Stomach smooth muscle (tissue), 2 donors: Measurements from ENCODE around the gene TTC24.

ENCODE experiments used
- H3K27ac ChIP-seq: one replicate; pipeline ENCODE4 v1.7.0; 2013; ENCODE audit warnings: mild to moderate bottlenecking, low read length, inconsistent platforms
- H3K27me3 ChIP-seq, 2 donors: one replicate each; pipeline ENCODE4 v1.7.0; 2013; ENCODE audit warnings: low read length in 2 of 2; ENCODE audit not compliant: insufficient read depth in 2 of 2, control insufficient read depth in 1 of 2
- H3K36me3 ChIP-seq, 2 donors: one replicate each; pipeline ENCODE4 v1.7.0; 2013; ENCODE audit warnings: low read length in 2 of 2; ENCODE audit not compliant: control insufficient read depth in 2 of 2, insufficient read depth in 2 of 2
- H3K4me1 ChIP-seq: one replicate; pipeline ENCODE4 v1.7.0; 2013; ENCODE audit warnings: low read length; ENCODE audit not compliant: control insufficient read depth, insufficient read depth
- H3K4me3 ChIP-seq, 2 donors: one replicate each; pipeline ENCODE4 v1.7.0; 2013; ENCODE audit warnings: low read length in 2 of 2
- H3K9ac ChIP-seq, 2 donors: one replicate each; pipeline ENCODE4 v1.7.0; 2013; ENCODE audit warnings: low read length in 2 of 2, mild to moderate bottlenecking in 1 of 2
- H3K9me3 ChIP-seq, 2 donors: one replicate each; pipeline ENCODE4 v1.7.0; 2013; ENCODE audit warnings: low read length in 2 of 2; ENCODE audit not compliant: control insufficient read depth in 2 of 2
- donor health status: healthy.
- donor health status: Pancreatic carcinoma.

The TTC24 gene

DNA sequence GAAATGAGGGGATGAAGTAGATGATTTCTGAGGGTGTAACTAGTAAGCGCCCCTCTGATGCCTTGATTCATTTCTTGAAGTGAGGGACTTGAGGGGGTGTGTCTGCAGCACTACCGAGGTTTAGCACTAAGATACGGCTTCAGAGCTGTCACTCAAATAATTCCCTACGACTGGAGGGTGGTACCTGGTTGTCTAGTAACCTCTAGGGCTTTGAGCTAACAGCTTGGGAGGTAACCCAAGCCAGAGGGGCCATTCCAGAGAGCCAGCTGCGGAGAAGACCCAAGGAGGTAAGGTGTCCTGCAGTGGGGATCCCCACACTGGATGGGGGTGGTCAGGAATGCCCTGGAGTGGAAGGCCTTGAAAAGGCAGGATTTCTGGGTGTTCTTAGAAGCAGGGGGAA, at the start of gene TTC24:
Gene TTC24, plus strand, starts transcription at position 252 of the 400 bp plus-strand sequence. CDS start 1,642 bp downstream, outside the sequence.
- H3K27me3 ChIP-seq, result no peaks in the 10 kb centered on the region
- H3K9ac ChIP-seq, result no peak within 1 kb of the TSS
- H3K36me3 ChIP-seq, result no peaks in the 10 kb centered on the region
- peaks cover 3% of the 10 kb centered on the region for H3K4me1 ChIP-seq
- no peak within 1 kb of the TSS for H3K27ac ChIP-seq
- H3K9me3 ChIP-seq, result no peaks in the 10 kb centered on the region
- no peak within 1 kb of the TSS for H3K4me3 ChIP-seq

DNA sequence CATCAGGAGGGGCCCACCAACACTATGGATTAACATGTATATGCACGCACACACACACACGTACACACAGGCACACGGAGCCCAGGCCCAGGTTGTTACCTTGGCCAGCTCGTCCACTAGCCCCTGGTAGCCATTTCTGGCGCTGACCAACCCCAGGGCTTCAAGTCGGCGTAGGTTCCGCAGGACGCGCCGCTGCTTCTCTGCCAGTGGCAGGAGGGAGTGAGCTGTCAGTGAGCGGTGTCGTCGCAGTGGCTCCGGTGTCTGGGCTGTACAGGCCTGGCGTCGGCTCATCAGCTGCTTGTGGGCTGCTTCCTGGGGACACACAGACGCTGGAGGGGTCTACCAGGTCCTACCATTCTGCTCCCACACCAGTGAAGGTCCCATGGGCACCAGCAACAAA, 49.5 kb upstream of the TTC24 start:
- Histone ChIP-seq H3K36me3 (no peaks in the 10 kb centered on the region), H3K27ac (no peak overlapping the region), H3K9me3 (no peaks in the 10 kb centered on the region), H3K9ac (no peak overlapping the region), H3K4me1 (no peaks in the 10 kb centered on the region), H3K27me3 (no peaks in the 10 kb centered on the region), H3K4me3 (no peak overlapping the region)

DNA sequence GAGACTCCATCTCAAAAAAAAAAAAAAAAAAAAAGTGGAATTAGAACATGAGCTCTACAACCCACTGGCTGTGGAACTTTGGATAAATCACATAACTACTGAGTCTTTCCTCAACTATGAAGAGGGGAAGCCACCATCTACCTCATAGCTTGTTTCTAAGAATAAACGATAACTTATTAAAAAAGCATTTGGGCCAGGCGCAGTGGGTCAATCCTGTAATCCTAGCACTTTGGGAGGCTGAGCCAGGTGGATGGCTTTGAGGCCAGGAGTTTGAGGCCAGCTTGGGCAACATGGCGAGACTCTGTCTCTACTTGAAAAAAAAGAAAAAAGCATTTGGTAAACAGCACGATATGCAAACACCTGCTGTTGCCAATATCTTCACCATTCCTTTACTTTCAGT, 47.1 kb upstream of the TTC24 start:
- Histone ChIP-seq H3K4me1 (no peaks in the 10 kb centered on the region), H3K27me3 (no peaks in the 10 kb centered on the region), H3K27ac (no peak overlapping the region), H3K9me3 (no peaks in the 10 kb centered on the region), H3K4me3 (no peak overlapping the region), H3K9ac (no peak overlapping the region), H3K36me3 (no peaks in the 10 kb centered on the region)

DNA sequence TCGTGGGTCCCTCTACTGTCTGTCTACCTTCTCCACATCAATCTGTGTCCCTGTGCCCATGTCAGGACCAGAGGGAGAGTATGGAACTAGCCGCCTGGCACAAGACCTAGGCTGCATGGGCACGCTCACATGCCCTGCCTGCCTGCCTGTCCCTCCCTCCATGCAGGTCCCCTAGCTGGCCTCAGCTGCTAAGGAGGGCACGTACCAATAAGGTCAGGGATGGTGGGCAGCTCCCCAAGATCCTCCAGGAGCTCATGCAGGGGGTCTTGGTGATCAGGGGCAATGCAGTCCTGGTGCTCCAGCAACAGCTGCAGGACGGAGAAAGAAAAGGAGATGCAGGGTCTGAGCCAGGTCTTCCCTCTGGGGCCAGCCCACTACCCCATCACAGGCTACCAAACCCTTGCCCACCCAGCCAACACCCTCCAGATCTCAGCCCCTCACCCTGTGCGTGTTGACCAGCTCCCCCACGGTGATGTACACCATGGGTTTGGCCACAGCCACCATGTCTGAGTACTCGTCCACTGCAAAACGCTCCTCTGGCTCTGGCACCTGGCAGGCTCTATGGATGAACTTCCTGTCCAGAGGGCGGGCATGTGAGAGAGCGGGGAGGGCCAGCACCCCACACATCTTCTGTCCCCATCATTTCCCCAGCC, 45.8 kb upstream of the TTC24 start:
- H3K9ac ChIP-seq, result no peak overlapping the region
- H3K27me3 ChIP-seq, result no peaks in the 10 kb centered on the region
- no peaks in the 10 kb centered on the region for H3K36me3 ChIP-seq
- H3K4me3 ChIP-seq, result no peak overlapping the region
- H3K9me3 ChIP-seq, result no peaks in the 10 kb centered on the region
- no peaks in the 10 kb centered on the region for H3K4me1 ChIP-seq
- no peak overlapping the region for H3K27ac ChIP-seq

DNA sequence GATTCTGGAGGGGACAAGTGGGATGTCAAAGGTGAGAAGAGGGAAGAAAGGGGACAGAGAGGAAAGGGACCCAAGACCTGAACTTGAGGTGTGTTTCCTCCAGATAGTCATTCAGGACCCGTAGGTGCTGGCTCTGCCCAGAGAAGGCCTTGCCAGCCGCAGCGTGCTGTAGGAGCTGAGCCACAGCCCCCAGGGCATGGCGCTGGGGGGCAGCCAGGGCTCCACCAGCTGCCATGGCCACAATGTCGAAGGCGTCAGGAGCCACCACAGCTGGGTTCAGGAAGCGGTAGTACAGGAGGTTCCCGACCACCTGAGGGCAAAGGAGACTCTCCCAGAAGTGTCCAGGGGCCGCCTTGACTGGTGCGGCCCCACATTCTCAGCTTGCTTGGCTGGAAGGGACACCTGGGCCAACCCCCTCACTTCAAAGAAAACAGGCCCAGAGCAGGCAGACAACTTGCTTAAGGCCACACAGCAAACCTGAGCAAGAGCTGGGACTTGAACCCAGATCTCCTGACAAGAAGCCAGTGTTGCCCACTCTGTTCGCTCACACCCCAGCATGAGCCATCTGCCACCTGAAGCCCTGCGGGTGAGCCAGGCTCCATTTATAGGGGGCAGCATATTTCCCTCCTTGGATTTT, 45.0 kb upstream of the TTC24 start:
- Histone ChIP-seq H3K36me3 (no peaks in the 10 kb centered on the region), H3K4me3 (no peak overlapping the region), H3K27ac (no peak overlapping the region), H3K9me3 (no peaks in the 10 kb centered on the region), H3K9ac (no peak overlapping the region), H3K27me3 (no peaks in the 10 kb centered on the region), H3K4me1 (no peaks in the 10 kb centered on the region)

DNA sequence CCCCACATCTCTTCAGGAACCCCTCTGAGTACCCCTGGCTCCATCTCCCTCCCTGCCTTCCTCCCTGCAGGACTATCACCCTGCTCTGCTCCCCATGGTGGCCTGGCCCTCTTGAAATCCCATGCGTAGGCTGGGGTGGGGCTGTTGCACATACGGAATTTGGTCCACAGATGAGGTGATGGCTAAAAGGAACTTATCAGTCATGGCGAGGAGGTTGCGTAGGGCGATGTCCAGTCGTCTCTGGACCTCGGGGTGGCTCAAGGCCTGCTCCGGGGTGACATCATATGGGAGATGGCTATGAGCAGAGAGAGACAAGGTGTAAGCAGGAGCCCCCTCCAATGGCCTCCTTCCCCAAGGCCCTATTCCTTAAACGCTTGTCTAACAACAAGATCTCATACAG, 42.5 kb upstream of the TTC24 start:
- Histone ChIP-seq H3K9me3 (no peaks in the 10 kb centered on the region), H3K9ac (no peak overlapping the region), H3K4me1 (no peaks in the 10 kb centered on the region), H3K27ac (no peak overlapping the region), H3K27me3 (no peaks in the 10 kb centered on the region), H3K36me3 (no peaks in the 10 kb centered on the region), H3K4me3 (no peak overlapping the region)

DNA sequence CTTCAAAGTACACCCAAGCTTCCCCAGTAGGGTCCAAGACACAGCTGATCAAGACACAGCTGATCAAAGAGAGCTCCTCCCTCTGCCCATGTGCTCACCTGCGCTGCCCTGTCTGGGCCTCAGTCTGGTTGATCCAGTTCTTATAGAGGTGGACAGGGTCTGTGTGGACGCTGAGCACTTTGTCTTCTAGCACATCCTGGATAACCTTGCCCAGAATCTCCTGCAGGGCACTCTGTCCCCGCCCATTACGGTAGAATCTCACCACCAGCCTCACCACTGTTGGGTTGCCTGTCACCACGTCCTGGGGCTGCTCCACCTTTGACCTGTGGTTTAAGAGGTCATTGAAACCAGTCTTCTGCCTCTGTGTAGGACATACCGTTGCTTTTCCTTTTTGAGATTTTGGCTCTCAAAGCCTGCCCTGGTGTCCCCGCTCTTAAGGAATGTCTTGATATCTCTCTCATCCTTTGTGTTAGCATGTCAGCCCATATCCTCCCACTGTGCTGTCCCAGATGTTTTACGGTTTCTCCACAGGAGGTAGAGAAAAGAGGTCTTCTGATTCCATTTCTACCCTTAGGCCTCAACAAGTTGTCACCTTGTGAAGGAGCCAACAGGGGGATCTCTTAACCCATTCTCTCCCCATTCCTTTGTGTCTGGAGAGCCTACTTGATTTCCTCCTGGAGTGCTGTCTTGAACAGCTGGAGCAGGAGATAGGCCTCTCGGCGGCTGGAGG, 40.6 kb upstream of the TTC24 start:
- Histone ChIP-seq H3K9me3 (no peaks in the 10 kb centered on the region), H3K4me1 (no peaks in the 10 kb centered on the region), H3K9ac (no peak overlapping the region), H3K27ac (no peak overlapping the region), H3K36me3 (no peaks in the 10 kb centered on the region), H3K27me3 (no peaks in the 10 kb centered on the region), H3K4me3 (no peak overlapping the region)

DNA sequence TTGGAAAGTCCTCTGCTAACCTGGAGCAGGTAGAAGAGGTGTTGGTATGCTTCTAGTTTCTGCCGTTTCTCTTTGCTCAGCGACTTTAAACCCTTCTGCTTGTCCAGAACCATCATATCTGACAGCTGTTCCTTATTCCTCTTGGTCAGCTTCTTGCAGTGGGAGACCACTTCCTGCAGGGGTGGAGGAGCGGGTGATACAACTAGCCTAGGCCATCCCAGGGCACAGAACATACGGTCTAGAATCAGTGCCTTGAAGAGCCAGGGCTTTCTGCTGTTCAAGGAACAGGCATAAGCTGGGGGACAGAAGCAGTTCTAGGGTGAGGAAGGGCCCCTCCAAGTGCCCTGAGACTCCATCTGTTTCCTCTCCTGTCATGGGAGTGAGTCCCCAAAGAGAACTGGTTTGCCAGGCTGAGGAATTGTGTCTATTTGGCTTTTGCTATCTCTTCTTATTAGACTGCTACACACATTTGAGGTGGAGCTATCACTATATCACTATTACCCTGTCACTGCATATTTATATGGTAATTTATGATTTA, 39.6 kb upstream of the TTC24 start:
- Histone ChIP-seq H3K27ac (no peak overlapping the region), H3K4me3 (no peak overlapping the region), H3K36me3 (no peaks in the 10 kb centered on the region), H3K4me1 (no peaks in the 10 kb centered on the region), H3K27me3 (no peaks in the 10 kb centered on the region), H3K9me3 (no peaks in the 10 kb centered on the region), H3K9ac (no peak overlapping the region)

DNA sequence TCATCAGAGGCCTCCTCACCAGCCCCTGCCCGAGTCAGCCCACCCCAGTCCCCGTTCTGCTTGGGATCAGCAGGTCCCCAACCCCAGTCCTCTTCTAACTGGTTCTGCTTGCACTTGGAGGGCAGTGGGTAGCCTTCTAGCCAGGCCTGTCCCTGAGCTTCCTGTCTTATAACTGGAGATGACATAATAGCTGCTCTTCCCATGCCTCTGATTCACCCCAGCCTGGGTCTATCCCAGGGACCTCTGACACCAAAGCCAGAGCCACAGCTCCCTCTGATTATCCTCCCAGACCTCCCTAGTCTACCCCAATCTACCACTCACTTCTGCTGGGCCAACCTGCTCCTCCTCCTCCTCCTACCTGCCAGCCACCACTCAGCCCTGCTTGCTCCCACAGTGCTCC, 38.6 kb upstream of the TTC24 start:
- no peak overlapping the region for H3K4me3 ChIP-seq
- H3K27me3 ChIP-seq, result no peaks in the 10 kb centered on the region
- H3K9ac ChIP-seq, result no peak overlapping the region
- H3K27ac ChIP-seq, result no peak overlapping the region
- H3K4me1 ChIP-seq, result no peaks in the 10 kb centered on the region
- H3K36me3 ChIP-seq, result no peaks in the 10 kb centered on the region
- H3K9me3 ChIP-seq, result no peaks in the 10 kb centered on the region

DNA sequence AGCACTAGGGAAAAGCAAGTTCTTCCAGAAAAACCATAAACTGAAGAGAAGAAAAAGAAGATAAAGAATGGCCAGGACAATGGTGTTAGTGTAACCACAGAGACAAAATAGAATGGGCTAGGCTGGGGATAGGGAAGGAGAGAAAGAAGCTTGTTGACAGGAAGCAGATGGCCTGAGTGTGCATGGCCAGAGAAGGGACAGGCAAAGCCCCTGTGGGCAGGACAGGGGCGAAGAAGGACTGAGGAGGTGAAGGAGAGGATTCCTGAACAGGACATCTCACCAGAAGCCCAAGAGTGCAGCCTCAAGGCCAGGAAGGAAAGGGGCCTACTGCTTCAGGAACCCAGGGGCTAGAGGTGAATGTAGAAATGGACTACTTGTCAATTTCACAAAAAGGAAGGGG, 36.5 kb upstream of the TTC24 start:
- Histone ChIP-seq H3K9me3 (no peaks in the 10 kb centered on the region), H3K27ac (no peak overlapping the region), H3K4me1 (no peaks in the 10 kb centered on the region), H3K9ac (no peak overlapping the region), H3K4me3 (no peak overlapping the region), H3K36me3 (no peaks in the 10 kb centered on the region), H3K27me3 (no peaks in the 10 kb centered on the region)
